Choroid plexus epithelial cell (primary cell): ENCODE measurements around the gene KRT73.

Source experiments
- DNase-seq: peaks from one replicate; pipeline ENCODE4 v3.0.0-alpha.2; 2010; ENCODE audit warnings: low read depth
- H3K4me3 ChIP-seq: 2 replicates; pipeline ENCODE4 v1.5.1; 2011; ENCODE audit warnings: low read depth, mild to moderate bottlenecking, control low read depth, low read length, moderate library complexity
- CTCF ChIP-seq: conservative IDR thresholded peaks from 2 replicates; pipeline ENCODE4 v1.5.1; 2011; ENCODE audit warnings: low read depth, mild to moderate bottlenecking, control low read depth, inconsistent platforms, low read length, moderate library complexity

The KRT73 gene

GRCh38 chr12:52655720-52656124, 37.4 kb upstream of the KRT73 start:
- no peak for DNase-seq
- no peak for TF ChIP-seq CTCF

GRCh38 chr12:52655251-52655650, 36.9 kb upstream of the KRT73 start:
- DNase-seq = no peak
- no peak for TF ChIP-seq CTCF
- no peak overlapping the region for H3K4me3 ChIP-seq

More at GRCh38 chr12:52655720-52656124, 37.4 kb upstream of the KRT73 start:
- no peak overlapping the region for H3K4me3 ChIP-seq

GRCh38 chr12:52651726-52652261, 33.4 kb upstream of the KRT73 start, which contains the start of gene KRT2:
Gene KRT2 (minus strand): TSS chr12:52652211. CDS start chr12:52652142, 69 bp downstream.
- TF ChIP-seq CTCF = no peak
- no peak for DNase-seq

GRCh38 chr12:52650520-52651081, 32.2 kb upstream of the KRT73 start:
- no peak overlapping the region for H3K4me3 ChIP-seq
- DNase-seq = no peak

More at GRCh38 chr12:52651726-52652261, 33.4 kb upstream of the KRT73 start, which contains the start of gene KRT2:
- H3K4me3 ChIP-seq = no peak within 1 kb of the TSS

GRCh38 chr12:52649066-52649465, 30.7 kb upstream of the KRT73 start:
- no peak for TF ChIP-seq CTCF
- DNase-seq = no peak

More at GRCh38 chr12:52650520-52651081, 32.2 kb upstream of the KRT73 start:
- no peak for TF ChIP-seq CTCF

GRCh38 chr12:52648012-52648550, 29.7 kb upstream of the KRT73 start:
- no peak overlapping the region for H3K4me3 ChIP-seq
- TF ChIP-seq CTCF = no peak
- DNase-seq = no peak

More at GRCh38 chr12:52649066-52649465, 30.7 kb upstream of the KRT73 start:
- no peak overlapping the region for H3K4me3 ChIP-seq
